GM18873 (cell line): ENCODE data around the gene SEMA3D.

Source experiments
- ATAC-seq: cut with Tn5 transposase; IDR thresholded peaks from one replicate; pipeline ENCODE4 v1.9.1; 2021; ENCODE audit warnings: mild to moderate bottlenecking, moderate library complexity, moderate number of reproducible peaks; ENCODE audit not compliant: unreplicated experiment, low FRiP score

The SEMA3D gene

GRCh38 chr7:85185424-85186082, 1.3 kb downstream of the SEMA3D start:
- ATAC-seq: no peak

DNA sequence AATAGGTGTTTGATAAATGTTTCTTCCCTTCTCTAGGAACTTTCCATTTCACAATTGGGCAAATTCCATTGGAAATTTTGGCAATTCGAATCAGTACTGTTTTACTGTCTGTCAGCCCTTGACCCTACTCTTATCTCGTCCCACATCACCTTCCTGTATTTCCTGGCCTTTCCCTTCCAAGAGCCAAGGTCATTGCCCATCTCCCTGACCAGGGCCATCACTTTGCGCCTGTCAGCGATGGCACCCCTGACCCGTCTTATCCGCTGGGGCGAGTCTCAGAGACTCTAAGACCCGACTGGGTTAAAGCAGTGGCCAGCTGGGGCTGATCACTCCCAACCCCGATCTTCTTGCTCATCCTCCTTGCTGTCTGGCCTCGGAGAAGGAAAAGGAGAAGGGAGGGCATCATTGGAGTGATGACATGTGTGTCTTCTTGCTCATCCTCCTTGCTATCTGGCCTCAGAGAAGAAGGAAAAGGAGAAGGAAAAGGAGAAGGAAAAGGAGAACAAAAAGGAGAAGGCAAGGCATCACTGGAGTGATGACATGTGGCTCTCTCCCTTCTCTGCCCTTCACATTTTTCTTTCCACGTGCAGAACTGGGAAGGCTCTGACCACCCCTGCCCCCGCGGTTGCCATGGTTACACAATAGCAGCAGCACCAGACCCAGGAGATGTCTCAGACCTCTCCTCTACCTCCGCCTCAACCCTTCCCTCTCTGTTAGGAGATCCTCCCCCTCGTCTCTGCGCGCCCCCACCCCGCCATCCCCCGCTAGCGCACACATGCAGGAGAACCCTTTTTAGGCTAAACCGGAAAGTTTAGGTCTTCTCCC, 2.0 kb downstream of the SEMA3D start:
- no peak for ATAC-seq

GRCh38 chr7:85183296-85183695, 3.6 kb downstream of the SEMA3D start:
- ATAC-seq: no peak

DNA sequence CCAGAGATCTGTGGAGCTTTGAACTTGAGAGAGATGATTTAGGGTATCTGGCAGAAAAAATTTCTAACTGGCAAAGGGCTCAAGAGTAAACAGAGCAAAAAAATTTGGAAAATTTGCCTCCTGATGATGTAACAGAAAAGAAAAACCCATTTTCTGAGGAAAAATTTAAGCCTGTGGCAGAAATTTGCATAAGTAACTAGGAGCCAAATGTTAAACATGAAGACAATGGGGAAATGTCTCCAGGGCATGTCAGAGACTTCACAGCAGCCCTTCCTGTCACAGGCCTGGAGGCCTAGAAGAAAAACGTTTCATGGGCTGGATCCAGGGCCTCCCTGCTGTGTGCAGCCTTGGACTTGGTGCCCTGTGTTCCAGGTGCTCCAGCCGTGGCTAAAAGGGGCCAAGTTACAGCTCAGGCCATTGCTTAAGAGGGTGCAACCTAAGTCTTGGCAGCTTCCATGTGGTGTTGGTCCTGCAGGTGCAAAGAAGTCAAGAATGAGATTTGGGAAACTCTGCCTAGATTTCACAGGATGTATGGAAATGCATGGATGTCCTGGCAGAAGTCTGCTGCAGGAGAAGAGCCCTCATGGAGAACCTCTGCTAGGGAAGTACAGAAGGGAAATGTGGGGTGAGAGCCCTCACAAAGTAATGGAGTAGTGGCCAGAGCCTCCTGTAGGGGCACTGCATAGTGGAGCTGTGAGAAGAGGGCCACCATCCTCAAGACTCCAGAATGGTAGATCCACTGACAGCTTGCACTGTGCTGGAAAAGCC, 8.1 kb downstream of the SEMA3D start:
- ATAC-seq: no peak

GRCh38 chr7:85177316-85177715, 9.5 kb downstream of the SEMA3D start:
- no peak for ATAC-seq

GRCh38 chr7:85176197-85176596, 10.7 kb downstream of the SEMA3D start:
- no peak for ATAC-seq

GRCh38 chr7:85175217-85175616, 11.6 kb downstream of the SEMA3D start:
- no peak for ATAC-seq

DNA sequence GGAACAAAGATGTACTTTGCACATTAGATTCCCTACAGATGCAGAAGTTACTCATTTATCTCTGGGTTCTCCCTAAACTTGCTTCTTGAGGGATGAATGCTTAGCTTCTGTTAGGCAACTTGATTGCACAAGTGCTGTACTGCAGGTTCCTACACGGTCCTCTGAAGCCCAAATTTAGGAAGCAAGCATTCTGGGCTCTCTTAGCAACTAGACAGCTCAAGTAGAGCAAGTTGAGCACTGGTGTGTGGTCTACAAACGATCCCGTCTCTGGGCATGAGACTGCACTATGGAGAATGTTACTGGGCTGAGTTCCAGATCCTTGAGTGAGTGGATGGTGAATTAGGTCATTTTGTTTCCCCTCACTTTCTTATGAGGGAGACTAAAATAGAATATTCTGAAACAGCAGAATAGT, 14.3 kb downstream of the SEMA3D start:
- ATAC-seq: no peak

- no peak for ATAC-seq
These were observed 19.2 kb downstream of the SEMA3D start for GRCh38 chr7:85167636-85168035.

GRCh38 chr7:85165263-85165662, 21.6 kb downstream of the SEMA3D start:
- no peak for ATAC-seq

GRCh38 chr7:85164376-85164775, 22.5 kb downstream of the SEMA3D start:
- ATAC-seq: no peak

- ATAC-seq: no peak
These were observed 24.1 kb downstream of the SEMA3D start for GRCh38 chr7:85162721-85163120.

- peak; percentile 79 for ATAC-seq
These were observed 26.6 kb downstream of the SEMA3D start for GRCh38 chr7:85160223-85160622.

- ATAC-seq: no peak
These were observed 27.9 kb downstream of the SEMA3D start for GRCh38 chr7:85159003-85159402.

DNA sequence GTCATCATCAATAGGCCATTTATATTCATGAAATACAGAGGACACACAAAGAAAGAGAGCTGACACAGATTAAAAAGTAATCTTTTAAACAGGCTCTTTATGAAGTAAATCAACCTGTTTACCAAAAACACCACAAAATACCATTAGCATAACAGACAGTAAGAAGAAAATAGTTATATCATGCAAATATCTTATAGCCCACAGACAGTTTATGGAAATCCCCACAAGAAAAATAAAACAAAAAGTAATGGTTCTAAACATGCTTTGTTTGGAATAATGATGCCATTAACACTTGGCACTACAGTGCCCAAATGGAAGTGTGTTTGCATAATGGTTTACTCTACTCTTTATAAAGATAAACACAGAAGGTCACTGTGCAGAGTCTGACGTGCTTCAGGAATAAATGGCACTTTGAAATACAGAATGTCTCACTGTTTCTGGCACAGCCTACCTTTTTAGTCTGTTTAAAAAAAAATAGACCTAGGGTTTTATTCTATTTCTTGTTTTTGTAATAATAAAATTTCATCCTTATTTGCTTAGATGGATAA, 30.1 kb downstream of the SEMA3D start:
- ATAC-seq: no peak

GRCh38 chr7:85154282-85154937, 32.4 kb downstream of the SEMA3D start:
- no peak for ATAC-seq

DNA sequence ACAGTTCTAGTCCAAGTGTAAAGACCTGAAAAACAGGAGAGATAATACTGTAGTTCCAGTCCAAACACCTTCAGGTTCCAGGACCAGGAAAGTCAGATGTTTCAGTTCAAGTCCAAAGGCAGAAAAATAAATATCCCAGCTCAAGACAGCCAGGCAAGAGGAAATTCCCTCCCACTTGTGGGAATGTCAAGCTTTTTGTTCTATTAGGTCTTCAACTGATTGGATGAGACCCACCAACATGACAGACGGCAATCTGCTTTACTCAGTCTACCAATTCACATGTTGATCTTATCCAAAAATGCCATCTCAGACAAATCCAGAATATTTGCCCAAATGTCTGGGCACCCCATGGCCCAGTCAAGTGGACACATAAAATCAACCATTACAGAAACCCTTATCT, 33.1 kb downstream of the SEMA3D start:
- ATAC-seq: no peak

GRCh38 chr7:85150624-85151023, 36.2 kb downstream of the SEMA3D start:
- no peak for ATAC-seq

DNA sequence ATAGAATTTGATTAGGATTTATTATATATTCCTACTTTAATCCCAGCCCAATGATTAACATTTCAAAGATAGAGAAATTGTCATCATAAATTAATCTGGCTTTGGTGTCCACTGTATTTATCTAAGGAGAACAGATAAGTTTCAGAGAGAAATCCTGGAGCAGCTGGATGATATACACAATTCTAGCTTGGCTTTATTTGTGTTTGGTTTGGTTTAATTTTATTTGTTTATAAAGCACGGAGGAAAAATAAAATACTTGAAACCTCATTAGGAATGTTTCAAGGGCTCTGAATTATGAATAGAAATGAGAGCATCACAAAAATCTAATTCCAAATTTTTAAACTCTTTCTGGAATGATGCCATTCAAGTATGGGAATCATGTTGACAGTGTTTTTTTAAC, 42.1 kb downstream of the SEMA3D start:
- no peak for ATAC-seq

DNA sequence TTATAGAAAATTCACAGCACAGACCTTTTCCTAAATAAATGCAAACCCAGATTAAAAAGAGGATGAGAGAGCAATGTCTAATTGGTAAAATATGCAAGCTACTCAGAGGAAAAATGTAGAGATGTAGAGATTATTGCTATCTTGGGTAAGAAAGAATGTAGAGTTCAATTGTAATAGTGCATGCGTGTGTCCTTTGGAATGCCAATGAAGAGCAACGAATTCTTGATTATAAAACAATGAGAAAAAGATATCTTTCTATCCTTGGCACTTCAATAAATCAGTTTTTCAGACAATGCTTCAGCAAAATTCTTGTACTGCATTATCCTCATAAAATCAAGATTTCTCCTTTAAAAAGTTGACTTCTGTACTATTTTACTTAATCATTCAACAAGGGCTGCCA, 50.9 kb downstream of the SEMA3D start:
- ATAC-seq: no peak
